ENCODE results near the gene BEST2. TPM values are rescaled to one million over a fixed set of nuclear protein-coding genes. Genes with fewer than 3 reads are reported as not detected.
"Not testable (repeated sequence)": the region's sequence is repeated elsewhere in the genome, so short reads cannot be mapped to it uniquely, and the experiment has no call there.

The BEST2 gene
- total and polyA plus RNA-seq, 5 experiments from 2014 or later = not detected

DNA sequence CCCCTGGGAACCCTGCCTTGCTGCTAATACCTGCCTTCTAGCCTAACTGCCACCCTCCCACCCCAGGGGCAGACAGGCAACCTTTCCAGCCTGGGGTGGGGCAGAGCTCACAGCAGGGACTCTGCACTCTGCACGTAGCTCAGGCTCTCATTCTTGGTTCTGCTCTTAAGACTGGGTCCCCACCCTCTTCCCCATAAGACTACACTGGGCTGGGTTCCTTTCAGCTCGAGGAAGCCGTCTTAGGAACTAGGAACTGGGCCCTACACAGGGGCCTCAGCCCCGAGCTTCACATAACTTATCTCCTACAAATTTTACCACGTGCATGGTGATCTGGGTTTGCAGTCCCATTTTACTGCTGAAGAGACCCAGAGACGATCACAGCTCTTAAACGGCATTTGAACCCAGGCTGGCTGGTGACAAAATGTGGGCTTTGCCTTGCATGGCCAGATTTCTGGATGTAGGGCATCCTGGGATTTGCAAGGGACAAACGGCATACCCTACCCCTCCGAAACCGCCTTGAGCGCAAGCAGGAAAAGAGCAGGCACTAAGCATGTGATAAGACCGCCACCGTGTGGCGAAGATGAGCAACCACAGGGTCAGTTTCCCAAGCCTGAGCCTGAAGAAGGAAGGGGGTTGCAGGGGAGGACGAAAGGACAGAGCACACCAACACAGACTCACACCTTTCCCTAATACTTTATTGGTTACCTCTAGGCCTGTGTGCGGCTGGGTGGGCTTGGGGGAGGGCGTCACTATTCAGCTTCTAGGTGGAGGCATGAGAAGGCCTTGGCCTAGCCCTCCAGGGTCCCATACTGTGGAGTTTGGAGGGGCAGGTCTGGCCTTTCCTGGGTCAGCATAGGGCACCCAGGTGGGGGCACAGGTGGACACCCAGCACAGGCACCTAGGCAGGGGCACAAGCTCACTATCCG is 44.8 kb downstream of the BEST2 start:
- Mint-ChIP-seq H3K4me3 (peak overlapping the region; percentile 61 to 88 (median 84)), H3K9me3 (peaks cover 0 to 4% (median 0%) of the 10 kb centered on the region in 9 donors), H3K36me3 (peaks cover 1 to 27% (median 5%) of the 10 kb centered on the region in 3 donors), H3K4me1 (peaks cover 19 to 45% (median 39%) of the 10 kb centered on the region in 4 donors), H3K27me3 (peaks cover 0 to 2% (median 0%) of the 10 kb centered on the region in 5 donors), H3K27ac (peak overlapping the region; percentile 90 to 98 (median 95))
- DNase-seq = peak; percentile 58 to 86 (median 74)
- no peak for ATAC-seq
- POLR2A ChIA-PET = interaction anchor here (0.6 to 14.5 kb wide), 7 partner anchors 10 to 356 kb away, joined by 3 to 1021 read pairs (median 5); partner anchors contain the start of genes DHPS, HOOK2, RNASEH2A and TNPO2

DNA sequence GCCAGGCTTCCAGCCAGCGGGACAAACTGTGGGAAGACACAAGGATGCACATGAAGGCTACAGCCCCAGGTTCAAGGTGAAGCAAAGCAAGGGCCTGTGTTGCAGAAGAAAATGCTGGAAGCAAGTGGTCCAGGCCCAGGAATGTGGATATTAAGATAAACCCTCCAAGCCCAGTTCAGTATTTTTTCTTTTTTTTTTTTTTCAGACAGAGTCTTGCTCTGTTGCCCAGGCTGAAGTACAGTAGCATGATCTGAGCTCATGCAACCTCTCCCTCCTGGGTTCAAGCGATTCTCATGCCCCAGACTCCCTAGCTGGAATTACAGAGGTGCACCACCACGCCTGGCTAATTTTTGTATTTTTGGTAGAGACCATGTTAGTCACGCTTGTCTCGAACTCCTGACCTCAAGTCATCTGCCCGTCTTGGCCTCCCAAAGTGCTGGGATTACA is 45.6 kb downstream of the BEST2 start:
- H3K36me3 Mint-ChIP-seq = peaks cover 1 to 27% (median 5%) of the 10 kb centered on the region in 3 donors
- no peak for ATAC-seq
- H3K9me3 Mint-ChIP-seq = peaks cover 0 to 4% (median 0%) of the 10 kb centered on the region in 9 donors
- DNase-seq = no peak
- H3K27me3 Mint-ChIP-seq = peaks cover 0 to 2% (median 0%) of the 10 kb centered on the region in 5 donors
- peak overlapping the region in 2 of 10 donors; percentile 4 to 96 for H3K27ac Mint-ChIP-seq
- POLR2A ChIA-PET = interaction anchor here (1.0 to 14.5 kb wide), 3 partner anchors 9 to 38 kb away, joined by 5 to 1021 read pairs (median 15); partner anchors contain the start of genes HOOK2 and RNASEH2A
- peaks cover 20 to 47% (median 41%) of the 10 kb centered on the region in 4 donors for H3K4me1 Mint-ChIP-seq
- no peak overlapping the region for H3K4me3 Mint-ChIP-seq

DNA sequence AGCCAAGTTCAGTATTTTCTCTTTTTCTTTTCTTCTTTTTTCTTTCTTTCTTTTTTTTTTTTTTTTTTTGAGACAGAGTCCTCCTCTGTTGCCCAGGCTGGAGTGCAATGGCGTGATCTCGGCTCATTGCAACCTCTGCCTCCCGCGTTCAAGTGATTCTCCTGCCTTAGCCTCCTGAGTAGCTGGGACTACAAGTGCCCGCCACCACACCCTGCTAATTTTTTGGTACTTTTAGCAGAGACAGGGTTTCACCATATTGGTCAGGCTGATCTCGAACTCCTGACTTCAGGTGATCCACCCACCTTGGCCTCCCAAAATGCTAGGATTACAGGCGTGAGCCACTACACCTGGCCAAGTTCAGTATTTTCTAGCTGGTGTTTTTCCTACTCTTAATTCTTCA is 46.0 kb downstream of the BEST2 start:
- Mint-ChIP-seq H3K36me3 (peaks cover 1 to 27% (median 5%) of the 10 kb centered on the region in 3 donors), H3K4me1 (peaks cover 24 to 50% (median 45%) of the 10 kb centered on the region in 4 donors)
- not testable (repeated sequence) for H3K27ac Mint-ChIP-seq, DNase-seq, ATAC-seq, H3K4me3 Mint-ChIP-seq, H3K9me3 Mint-ChIP-seq, H3K27me3 Mint-ChIP-seq
- POLR2A ChIA-PET = interaction anchor here (0.6 to 14.5 kb wide), 4 partner anchors 9 to 115 kb away, joined by 4 to 1021 read pairs (median 10); partner anchors contain the start of genes HOOK2 and RNASEH2A

DNA sequence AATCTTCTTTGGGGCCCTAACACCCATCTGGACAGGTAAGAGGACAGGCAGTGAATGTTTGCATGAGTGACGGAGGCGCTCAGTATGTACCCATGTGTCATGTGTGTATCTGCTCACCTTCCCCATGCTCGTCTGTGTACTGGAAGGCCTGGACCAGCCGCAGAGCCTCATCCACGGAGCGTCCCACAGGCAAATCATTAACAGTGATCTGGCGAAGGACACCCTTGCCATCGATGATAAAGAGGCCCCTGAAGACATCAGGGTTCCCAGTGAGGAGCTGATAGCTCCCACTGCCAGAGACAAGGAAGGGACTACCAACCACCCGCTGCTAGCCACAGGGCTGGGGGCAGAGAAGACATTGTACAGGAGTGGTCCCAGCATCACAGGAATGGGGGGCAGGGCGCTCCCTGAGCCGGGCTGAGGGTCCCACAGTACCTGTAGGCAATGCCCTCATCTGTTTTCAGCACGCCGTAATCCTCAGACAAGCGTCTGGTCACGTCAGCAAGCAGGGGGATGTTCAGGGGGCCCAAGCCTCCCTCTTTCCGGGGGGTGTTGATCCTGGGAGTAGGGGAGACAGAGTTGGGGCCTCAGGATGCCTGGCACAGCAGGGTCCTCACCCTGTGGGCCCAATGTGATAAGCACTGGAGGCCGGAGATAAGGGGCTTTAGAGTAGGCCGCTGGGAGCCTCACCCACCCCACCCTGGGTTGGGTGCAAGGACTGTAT is 48.3 kb downstream of the BEST2 start:
- peaks cover 20 to 38% (median 33%) of the 10 kb centered on the region in 4 donors for H3K4me1 Mint-ChIP-seq
- ATAC-seq (no peak), DNase-seq (no peak)
- POLR2A ChIA-PET = interaction anchor here (0.8 to 14.5 kb wide), 4 partner anchors 8 to 351 kb away, joined by 3 to 1021 read pairs (median 32); partner anchors contain the start of genes HOOK2, IER2, JUNB and STX10
- peak overlapping the region; percentile 30 to 94 (median 88) for H3K4me3 Mint-ChIP-seq
- H3K27me3 Mint-ChIP-seq = no peaks in the 10 kb centered on the region
- peak overlapping the region in 3 of 10 donors; percentile 47 to 69 (median 48) for H3K27ac Mint-ChIP-seq
- H3K36me3 Mint-ChIP-seq = peaks cover 0 to 21% (median 0%) of the 10 kb centered on the region in 3 donors
- no peaks in the 10 kb centered on the region for H3K9me3 Mint-ChIP-seq

DNA sequence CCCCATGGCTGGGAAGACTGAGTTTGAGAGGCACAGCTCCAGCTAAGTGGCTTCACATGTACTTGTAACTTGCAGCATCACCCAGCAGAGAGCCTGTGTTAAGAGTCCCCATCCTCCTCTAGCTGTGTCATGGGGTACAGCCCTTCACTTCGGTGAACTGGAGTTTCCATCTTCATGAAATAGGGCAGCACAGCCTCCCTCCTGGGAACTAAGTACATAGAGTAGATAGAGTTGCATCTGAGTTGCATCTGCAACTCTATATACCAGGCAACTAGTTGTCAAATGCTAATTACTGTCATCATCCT is 48.8 kb downstream of the BEST2 start:
- Mint-ChIP-seq H3K36me3 (peaks cover 0 to 21% (median 0%) of the 10 kb centered on the region in 3 donors), H3K4me3 (peak overlapping the region; percentile 84 to 94 (median 88)), H3K9me3 (no peaks in the 10 kb centered on the region), H3K27ac (peak overlapping the region; percentile 39 to 91 (median 69)), H3K4me1 (peaks cover 20 to 36% (median 31%) of the 10 kb centered on the region in 4 donors), H3K27me3 (no peaks in the 10 kb centered on the region)
- DNase-seq = no peak
- ATAC-seq = no peak
- POLR2A ChIA-PET = interaction anchor here (0.6 to 14.5 kb wide), 6 partner anchors 8 to 350 kb away, joined by 3 to 1021 read pairs (median 4); partner anchors contain the start of genes HOOK2, IER2, JUNB and STX10

DNA sequence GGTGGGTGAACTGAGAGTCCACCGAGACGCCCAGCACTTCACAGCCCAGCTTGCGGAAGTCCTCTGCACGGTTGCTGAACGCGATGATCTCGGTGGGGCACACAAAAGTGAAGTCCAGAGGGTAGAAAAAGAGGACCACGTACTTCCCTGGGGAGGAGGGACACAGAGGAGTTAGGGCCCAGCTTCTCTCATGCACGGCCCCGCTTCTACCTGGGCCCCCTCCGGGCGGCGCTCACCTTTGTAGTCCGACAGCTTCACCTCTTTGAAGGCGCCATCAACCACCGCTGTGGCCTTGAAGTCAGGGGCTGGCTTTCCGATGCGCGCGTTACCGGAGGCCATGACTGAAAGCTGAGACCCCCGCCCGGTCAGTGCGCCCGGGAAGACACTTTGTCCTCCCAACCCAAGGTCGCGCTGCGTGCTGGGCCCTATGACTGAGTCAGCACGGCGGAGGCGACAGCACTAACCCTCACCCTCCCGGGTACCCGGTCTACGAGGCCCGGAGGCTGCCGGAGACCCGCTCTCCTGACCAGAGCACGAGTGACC is 49.4 kb downstream of the BEST2 start:
- peak in 1 of 2 donors; percentile 15 for ATAC-seq
- Mint-ChIP-seq H3K9me3 (no peaks in the 10 kb centered on the region), H3K27ac (peak overlapping the region; percentile 44 to 91 (median 79)), H3K36me3 (peaks cover 0 to 21% (median 0%) of the 10 kb centered on the region in 3 donors), H3K4me3 (peak overlapping the region; percentile 84 to 94 (median 88)), H3K27me3 (no peaks in the 10 kb centered on the region), H3K4me1 (peaks cover 17 to 33% (median 27%) of the 10 kb centered on the region in 4 donors)
- DNase-seq = no peak
- POLR2A ChIA-PET = interaction anchor here (0.6 to 14.5 kb wide), 5 partner anchors 9 to 151 kb away, joined by 3 to 1021 read pairs (median 5); partner anchors contain the start of genes HOOK2 and JUNB

DNA sequence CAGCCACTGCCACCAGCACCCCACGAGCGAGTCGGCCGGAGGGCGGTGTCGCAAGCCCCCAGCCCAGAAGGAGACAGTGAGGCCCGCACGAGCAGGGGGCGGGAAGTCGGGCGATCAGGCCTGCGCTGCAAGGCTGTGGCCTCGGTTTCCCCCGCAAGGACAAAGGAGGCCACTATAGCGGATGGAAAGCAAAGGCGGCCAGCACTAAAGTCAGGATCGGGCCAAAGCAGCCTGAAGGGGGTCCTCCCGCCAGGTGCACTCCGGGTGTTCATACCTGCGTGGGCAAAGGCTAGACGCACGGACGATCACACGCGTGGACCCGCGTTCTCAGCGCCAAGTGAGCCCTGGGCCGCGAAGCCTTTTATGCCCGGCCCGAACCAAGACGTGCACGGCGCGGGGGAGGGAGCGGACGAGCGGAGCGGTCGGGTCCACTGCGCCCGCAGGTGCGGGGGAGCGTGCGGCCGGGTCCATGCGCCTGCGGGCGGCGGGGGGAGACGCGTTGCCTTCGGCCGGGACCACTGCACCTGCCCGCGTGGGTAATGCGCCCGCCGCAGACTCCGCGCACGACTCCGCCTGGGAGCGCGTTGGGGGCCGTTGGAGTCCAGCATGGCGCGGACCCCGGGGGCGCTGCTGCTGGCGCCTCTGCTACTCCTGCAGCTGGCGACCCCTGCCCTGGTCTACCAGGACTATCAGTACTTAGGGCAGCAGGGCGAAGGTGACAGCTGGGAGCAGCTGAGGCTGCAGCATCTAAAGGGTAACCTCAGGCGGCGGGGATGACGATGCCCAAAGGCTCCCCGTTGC is 50.1 kb downstream of the BEST2 start, which contains the start of the genes PRDX2 and THSD8:
Gene PRDX2 (minus strand): TSS at position 335 of the 801 bp plus-strand sequence. CDS start 539 bp downstream, outside the sequence.
Gene THSD8 (plus strand): TSS at position 604 of the 801 bp plus-strand sequence. CDS start 3 bp downstream, at position 607.
- H3K27ac Mint-ChIP-seq = peak within 1 kb of the TSS; percentile 44 to 91 (median 81)
- POLR2A ChIA-PET = interaction anchor here (0.5 to 14.5 kb wide), 6 partner anchors 10 to 249 kb away, joined by 3 to 1021 read pairs (median 4); partner anchors contain the start of genes HOOK2, JUNB and TRIR

DNA sequence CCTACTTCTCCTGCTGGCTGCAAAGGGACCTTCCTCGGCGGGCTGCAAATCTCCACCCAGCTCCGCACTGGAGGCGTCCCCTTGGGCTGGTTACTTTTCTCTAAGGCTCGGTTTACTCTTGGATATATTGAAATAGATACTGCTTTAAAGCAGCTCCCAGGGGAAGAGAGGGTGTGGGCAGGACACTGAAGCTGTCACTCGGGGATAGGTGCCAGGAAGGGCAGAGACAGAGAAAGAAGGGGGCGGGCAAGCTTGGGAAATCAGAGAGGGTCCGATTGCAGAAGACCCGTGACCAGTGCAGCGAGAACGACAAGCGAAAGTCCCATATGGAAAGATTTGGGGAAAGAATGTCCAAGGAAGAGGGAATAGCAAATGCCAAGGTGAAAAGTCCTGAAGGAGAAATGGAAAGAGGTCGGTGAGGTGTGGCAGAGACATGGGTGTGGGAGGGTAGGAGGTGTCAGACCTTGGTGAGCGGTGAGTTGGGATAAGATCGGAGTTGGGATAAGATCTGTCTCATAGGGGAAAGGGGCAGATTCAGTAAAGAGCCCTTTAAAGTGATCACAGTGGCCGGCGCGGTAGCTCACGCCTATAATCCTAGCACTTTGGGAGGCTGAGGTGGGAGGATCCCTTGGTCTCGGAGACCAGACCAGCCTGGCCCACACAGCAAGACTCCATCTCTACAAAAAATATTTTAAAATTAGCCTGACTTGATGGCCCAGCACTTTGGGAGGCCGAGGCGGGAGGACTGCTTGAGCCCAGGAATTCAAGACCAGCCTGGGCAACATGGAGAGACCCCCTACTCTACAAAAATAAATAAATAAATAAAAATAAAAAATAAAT is 50.9 kb downstream of the BEST2 start:
- POLR2A ChIA-PET = interaction anchor here (0.5 to 14.5 kb wide), 8 partner anchors 10 to 250 kb away, joined by 3 to 1021 read pairs (median 5); partner anchors contain the start of genes FBXW9, HOOK2, JUNB and TRIR
- no peak for DNase-seq
- Mint-ChIP-seq H3K27ac (peak overlapping the region in 9 of 10 donors; percentile 28 to 84 (median 49)), H3K4me3 (peak overlapping the region; percentile 83 to 94 (median 88)), H3K4me1 (peaks cover 17 to 38% (median 31%) of the 10 kb centered on the region in 4 donors), H3K9me3 (no peaks in the 10 kb centered on the region), H3K27me3 (no peaks in the 10 kb centered on the region), H3K36me3 (peaks cover 0 to 17% (median 0%) of the 10 kb centered on the region in 3 donors)
- no peak for ATAC-seq

More for the DNA sequence above, 50.1 kb downstream of the BEST2 start, which contains the start of the genes PRDX2 and THSD8:
- no peaks in the 10 kb centered on the region for H3K27me3 Mint-ChIP-seq
- DNase-seq (peak; percentile 48 to 78 (median 66)), ATAC-seq (peak; percentile 63 to 66)
- H3K4me3 Mint-ChIP-seq = peak within 1 kb of the TSS; percentile 85 to 94 (median 88)
- H3K4me1 Mint-ChIP-seq = peaks cover 17 to 33% (median 27%) of the 10 kb centered on the region in 4 donors
- no peaks in the 10 kb centered on the region for H3K9me3 Mint-ChIP-seq
- H3K36me3 Mint-ChIP-seq = peaks cover 0 to 21% (median 0%) of the 10 kb centered on the region in 3 donors

DNA sequence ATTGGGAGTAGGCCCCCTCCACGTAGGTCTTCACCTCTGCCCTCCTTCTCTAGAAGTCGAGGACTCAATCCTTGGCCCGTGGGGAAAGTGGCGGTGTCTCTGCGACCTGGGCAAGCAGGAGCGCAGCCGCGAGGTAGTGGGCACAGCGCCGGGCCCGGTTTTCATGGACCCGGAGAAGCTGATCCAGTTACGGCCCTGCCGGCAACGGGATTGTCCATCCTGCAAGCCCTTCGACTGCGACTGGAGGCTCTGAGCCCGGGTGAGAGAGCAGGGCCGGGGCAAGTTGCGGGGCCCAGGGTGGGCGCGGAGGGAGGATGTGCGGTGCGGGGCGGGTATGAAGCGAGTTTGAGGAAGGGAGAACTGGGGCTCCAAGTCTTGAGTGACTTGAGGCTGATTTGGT is 52.5 kb downstream of the BEST2 start:
- POLR2A ChIA-PET = interaction anchor here (0.7 to 14.5 kb wide), 4 partner anchors 9 to 1100 kb away, joined by 3 to 1021 read pairs (median 34); partner anchors contain the start of genes HOOK2 and JUNB
- Mint-ChIP-seq H3K36me3 (peaks cover 0 to 13% (median 0%) of the 10 kb centered on the region in 3 donors), H3K9me3 (no peaks in the 10 kb centered on the region), H3K4me1 (peaks cover 17 to 38% (median 31%) of the 10 kb centered on the region in 4 donors), H3K4me3 (peak overlapping the region in 1 of 10 donors; percentile 38), H3K27me3 (no peaks in the 10 kb centered on the region), H3K27ac (no peak overlapping the region)
- no peak for DNase-seq
- no peak for ATAC-seq

Measured in naive thymus-derived CD8-positive, alpha-beta T cell (primary cell).